Islet of Langerhans (tissue), 1 donor: ENCODE data around the gene KRTAP23-1.

Experiments
- FAIRE-seq: peaks from one replicate; lab custom pipeline; 2011; peaks lifted over from hg19 to GRCh38; lab: Jason Lieb, UNC

KRTAP23-1 gene

DNA sequence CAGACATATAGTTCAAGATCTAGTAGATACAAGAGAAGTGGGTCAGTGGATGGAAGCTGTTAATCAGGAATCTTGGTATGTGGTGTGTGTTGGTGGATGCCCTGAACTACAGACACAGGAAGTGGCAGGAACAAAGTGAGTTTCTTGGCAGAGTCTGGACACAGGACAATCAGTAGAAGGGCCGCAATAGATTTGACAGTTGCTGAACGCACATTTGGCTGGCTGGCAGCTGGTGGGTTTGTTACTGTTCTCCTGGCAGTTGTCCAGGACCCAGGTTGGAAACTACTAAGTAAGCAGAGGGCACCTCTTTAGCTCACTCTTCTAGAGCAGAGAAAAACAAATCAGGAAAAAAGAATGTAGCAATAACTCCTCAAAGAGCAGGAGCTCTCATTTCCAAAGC lies 41.5 kb downstream of the KRTAP23-1 start:
- FAIRE-seq, result no peak

GRCh38 chr21:30305136-30305535 lies 43.3 kb downstream of the KRTAP23-1 start:
- FAIRE-seq, result no peak
